Retina (tissue), 1 donor: ENCODE results near the gene ELMO1.

Experiments used
- DNase-seq: peaks from one replicate; pipeline ENCODE4 v3.0.0-alpha.2; 2016

Gene ELMO1

GRCh38 chr7:37363536-37364491, 84.8 kb downstream of the ELMO1 start:
- DNase-seq, result no peak

GRCh38 chr7:37362802-37363201, 85.9 kb downstream of the ELMO1 start:
- no peak for DNase-seq

- DNase-seq, result no peak
Observed at GRCh38 chr7:37360484-37360883, 88.2 kb downstream of the ELMO1 start.

GRCh38 chr7:37359662-37360444, 88.8 kb downstream of the ELMO1 start:
- no peak for DNase-seq

GRCh38 chr7:37359180-37359579, 89.5 kb downstream of the ELMO1 start:
- no peak for DNase-seq

DNA sequence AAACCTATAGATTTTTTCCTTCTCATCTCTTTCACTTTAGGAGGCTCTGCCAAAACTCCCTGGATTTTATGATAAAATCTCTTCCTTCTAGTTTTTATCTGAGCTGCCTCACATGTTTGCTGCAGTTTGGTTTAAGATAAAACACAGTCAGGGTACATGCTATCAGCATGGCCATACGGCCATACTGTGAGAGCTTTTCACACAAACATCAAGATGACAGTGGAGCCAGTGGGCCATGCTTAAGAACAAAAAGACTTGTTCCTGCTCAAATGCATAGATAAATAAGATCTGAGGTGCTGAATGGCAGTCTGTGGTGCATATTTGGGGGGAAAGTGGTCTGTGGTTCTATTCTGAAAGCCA, 91.0 kb downstream of the ELMO1 start:
- peak; percentile 12 for DNase-seq

- no peak for DNase-seq
Observed at GRCh38 chr7:37356911-37357636, 91.6 kb downstream of the ELMO1 start.

GRCh38 chr7:37354656-37355131, 94.0 kb downstream of the ELMO1 start:
- no peak for DNase-seq

DNA sequence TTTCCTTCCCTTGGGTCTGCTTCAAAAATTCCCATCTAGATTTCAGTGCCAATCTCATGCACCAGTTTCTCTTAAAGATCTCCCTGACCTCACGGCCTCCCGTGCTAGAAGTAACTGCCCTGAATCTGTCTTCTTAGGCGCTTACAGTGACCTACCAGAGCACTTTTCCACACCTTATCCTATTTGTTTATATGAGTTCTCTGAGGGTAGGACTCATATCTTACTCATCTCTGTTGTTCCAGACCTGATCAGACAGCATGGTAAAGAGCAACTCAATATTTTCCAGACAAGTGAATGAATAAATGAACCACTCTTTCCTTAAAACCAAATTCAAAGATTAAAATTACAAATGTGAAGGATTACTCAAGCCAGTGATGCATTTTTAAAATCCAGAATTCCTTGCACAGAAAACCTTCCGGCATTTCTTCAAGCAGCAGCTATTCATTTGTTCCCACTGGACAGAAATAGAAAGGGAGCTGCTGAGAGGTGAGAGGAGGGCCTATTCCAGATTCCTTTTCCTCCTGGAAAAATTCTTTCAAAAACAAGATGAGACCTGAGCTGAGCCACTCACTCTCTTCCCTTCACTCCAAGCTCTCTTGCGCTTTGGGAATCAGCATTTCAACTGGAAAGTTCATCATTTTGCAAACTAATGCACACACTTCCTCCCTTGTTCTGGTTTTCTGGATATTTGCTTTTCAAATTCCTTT, 94.6 kb downstream of the ELMO1 start:
- DNase-seq, result no peak

DNA sequence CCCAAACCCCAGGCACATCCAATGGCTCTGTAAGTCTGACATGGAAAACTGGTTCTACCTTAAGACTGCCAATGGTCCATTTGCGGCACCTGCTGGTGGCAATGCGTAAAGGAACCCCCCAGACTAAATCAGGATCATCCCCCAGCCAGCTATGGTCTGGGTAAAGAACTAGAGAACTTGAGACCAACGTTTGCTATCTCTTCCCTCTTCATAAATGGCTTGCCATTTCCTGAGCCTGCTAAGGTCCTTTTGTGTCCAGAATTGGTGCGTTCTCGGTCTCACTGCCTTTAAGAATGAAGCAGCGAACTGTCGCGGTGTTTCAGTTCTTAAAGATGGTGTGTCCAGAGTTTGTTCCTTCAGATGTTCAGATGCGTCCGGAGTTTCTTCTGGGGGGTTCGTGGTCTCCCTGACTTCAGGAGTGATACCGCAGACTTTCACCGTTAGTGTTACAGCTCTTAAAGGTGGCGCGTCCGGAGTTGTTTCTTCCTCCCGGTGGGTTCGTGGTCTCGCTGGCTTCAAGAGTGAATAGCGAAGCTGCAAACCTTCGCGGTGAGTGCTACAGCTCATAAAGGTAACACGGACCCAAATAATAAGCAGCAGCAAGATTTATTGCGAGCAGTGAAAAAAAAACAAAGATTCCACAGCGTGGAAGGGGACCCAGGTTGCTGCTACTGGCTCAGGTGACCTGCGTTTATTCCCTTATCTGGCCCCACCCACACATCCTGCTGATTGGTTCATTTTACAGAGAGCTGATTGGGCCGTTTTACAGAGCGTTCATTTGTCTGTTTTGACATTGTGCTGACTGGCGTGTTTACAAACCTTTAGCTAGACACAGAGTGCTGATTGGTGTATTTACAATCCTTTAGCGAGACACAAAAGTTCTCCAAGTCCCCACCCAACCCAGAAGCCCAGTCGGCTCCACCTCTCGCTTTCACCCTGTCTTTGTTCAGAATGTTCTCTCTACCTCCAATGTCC, 95.4 kb downstream of the ELMO1 start:
- no peak for DNase-seq

DNA sequence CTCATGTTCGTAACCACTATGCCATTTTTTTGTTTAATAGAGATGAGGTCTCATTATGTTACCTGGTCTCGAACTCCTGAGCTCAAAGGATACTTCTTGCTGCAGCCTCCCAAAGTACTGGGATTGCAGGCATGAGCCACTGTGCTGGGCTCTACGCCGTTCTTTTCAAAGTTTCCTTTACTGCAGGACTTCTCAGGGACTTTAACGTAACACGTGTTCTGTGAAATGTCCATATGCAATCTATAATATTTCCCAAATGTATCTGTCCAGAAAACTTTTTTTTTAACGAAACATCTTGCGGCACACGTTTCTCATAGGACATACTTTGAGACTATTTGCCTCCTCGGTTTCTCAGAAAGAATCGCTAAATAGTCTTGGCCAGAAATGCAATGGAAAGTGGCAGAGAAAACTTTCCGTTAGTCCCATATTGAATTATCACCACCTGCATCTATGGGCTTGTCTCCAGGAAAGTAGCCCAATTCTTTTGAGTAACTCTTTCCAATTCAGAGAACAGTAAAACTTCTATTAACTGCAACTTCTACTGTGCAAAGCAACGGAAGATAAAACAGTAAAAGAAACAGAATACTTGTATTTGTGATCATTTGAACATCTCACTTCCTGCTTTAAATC, 96.3 kb downstream of the ELMO1 start:
- DNase-seq, result no peak

DNA sequence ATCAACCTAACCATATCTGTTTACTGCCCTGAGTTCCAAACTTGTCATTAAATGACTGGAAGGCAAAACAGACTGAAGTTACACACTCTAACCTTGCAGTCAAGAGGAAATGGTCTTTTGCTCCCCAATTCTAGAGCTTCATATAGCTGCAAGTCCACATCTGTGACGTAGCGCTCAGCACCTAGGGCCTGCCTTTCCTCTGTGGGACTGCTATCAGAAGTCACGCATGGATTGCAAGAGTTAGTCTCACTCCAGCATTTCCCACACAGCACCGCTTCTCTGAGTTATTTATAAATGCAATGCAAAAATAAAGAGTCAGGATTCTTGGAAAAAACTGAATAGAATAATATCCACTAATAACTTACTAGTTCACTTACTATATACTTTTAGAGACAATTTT, 96.9 kb downstream of the ELMO1 start:
- DNase-seq, result no peak

GRCh38 chr7:37349979-37350590, 98.6 kb downstream of the ELMO1 start:
- DNase-seq, result no peak

DNA sequence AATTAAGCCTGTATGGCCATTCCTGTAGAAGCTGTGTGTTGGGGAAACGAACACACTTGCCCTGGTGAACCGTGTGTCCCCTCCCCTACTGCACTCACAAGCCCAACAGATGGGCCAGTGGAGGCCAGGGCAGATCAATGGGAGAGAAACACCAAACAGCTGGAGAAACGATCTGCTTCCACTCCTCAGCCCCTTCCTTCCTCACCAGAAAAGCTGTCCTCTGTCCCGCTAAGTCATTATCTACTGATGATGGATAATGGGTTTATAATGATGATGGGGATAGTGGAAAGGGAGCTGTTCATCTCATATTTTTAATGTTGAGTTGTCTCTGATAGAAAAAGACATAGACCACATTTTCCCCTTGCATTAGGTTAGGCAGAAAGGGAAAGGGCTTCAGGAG, 99.7 kb downstream of the ELMO1 start:
- no peak for DNase-seq

DNA sequence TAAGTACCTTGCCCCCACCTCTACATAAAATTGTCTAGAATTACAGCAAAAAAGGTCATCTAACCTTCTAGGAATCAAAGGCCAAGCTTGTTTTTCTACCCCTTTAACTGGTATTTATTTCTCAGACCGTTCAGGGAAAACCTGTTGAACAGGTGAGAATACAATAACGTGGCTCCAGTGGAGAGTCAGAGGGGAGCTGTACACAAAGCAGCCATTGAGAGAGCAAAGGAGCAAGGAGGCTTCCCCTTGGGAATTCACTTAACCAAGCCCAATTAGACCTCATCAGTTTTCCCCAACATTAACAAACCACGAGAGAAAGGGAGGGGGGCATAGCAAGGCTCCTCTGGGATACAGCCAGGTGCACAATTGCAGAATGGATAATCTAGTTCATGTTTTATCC, 101.9 kb downstream of the ELMO1 start:
- DNase-seq, result no peak

GRCh38 chr7:37344886-37345579, 103.6 kb downstream of the ELMO1 start:
- no peak for DNase-seq

GRCh38 chr7:37342688-37343471, 105.8 kb downstream of the ELMO1 start:
- no peak for DNase-seq

DNA sequence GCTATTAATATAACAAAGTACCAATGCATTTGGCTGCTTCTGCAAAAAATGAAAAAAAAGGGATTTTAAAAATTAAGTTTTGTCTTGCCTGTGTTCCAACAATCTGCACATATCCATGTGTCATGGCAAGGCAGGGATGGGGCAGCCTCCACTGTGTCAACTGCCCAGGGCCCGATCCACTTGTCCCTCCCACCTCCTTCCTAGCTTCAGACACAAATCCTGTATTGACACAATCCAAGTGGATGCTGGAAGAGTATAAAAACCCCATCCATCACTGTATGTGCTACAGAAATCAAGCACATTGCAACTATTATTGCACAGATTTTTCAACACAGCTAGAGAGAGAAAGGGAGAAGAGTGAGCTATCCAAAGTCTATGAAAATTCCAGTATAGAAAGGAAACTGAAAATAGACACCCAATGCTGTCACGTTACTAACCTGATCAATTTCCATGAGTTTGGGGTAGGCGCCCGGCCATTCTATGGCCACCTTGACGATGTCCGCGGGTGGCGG, 106.4 kb downstream of the ELMO1 start:
- no peak for DNase-seq
